GM19455 (cell line): Measurements from ENCODE around the gene RTN4R.
A peak's percentile ranks its signal among the peaks of the same experiment; 100 is the strongest.
"Not testable (repeated sequence)": the region's sequence is repeated elsewhere in the genome, so short reads cannot be mapped to it uniquely, and the experiment has no call there.

Source experiments
- ATAC-seq: cut with Tn5 transposase; IDR thresholded peaks from one replicate; pipeline ENCODE4 v1.9.1; 2021; ENCODE audit not compliant: unreplicated experiment

The RTN4R gene

DNA sequence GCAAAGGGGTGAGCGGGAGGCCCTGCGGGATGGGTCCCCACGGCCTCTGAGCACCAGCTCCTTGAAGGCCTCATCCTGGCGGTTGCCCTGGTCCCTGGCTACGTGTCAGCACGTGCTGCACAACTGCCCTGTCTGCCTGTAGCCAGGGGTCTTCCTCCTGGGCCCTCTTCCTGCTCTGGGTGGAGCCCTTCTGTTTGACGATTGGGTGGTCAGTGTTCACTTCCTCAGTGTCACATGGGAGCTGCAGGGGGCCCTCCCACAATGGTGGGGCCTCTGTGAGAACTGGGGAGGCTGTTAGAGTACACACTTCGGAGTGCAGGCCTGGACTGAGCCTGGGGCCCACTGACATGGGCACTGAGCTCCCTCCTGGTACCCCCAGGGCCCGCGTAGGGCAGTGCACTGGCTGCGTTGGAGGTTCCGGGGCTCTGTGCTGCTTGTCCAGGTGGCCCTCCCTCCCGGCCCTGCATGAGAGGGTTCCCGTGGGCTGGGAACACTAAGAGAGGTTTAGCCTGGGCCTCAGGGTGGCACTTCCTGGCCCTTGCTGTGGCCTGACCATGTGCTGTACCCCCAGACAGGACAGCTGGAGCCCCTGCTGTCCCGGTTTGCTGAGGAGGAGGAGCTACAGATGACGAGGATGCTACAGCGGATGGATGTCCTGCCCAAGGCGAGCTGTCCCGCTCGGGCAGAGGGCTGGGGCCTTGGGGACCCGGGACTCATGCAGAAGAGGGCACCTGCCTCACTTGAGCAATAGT is 38.0 kb upstream of the RTN4R start:
- ATAC-seq: no peak

- ATAC-seq: not testable (repeated sequence)
Observed at GRCh38 chr22:20305230-20305893, 37.2 kb upstream of the RTN4R start.

DNA sequence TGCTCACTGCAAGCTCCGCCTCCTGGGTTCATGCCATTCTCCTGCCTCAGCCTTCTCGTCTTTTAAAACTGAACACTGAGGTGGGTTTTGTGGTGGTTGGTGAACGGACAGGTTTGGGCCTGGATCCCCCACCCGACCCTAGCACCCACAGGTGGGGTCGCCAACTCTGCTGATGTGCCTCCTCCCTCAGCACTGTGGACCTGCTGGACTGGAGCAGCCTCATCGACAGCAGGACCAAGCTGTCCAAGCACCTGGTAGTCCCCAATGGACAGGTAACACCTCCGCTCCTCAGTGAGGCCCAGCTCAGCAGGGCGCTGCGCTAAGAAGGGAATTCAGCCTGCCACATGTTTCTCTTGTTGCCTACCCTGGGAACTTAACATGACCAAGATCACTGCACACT is 36.5 kb upstream of the RTN4R start:
- no peak for ATAC-seq

GRCh38 chr22:20303229-20303534 is 35.1 kb upstream of the RTN4R start:
- not testable (repeated sequence) for ATAC-seq

GRCh38 chr22:20302438-20303228 is 34.5 kb upstream of the RTN4R start:
- no peak for ATAC-seq

DNA sequence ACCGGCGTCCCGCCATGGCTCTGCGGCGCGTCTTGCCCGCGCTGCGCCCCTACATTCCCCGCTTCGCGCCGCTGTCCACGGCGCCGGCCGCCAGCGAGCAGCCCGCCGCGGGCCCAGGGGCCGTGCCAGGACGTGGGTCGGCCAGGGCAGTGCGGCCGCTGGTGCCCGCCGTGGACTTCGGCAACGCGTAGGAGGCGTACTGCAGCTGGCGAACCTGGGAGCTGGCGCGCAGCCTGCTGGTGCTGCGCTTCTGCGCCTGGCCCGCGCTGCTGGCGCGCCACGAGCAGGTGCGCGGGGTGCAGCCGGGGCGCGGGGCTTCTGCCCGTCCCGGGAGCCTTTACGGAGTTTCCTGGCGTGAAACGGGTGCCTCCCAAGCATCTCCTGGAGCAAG is 31.6 kb upstream of the RTN4R start:
- ATAC-seq: peak; percentile 12

DNA sequence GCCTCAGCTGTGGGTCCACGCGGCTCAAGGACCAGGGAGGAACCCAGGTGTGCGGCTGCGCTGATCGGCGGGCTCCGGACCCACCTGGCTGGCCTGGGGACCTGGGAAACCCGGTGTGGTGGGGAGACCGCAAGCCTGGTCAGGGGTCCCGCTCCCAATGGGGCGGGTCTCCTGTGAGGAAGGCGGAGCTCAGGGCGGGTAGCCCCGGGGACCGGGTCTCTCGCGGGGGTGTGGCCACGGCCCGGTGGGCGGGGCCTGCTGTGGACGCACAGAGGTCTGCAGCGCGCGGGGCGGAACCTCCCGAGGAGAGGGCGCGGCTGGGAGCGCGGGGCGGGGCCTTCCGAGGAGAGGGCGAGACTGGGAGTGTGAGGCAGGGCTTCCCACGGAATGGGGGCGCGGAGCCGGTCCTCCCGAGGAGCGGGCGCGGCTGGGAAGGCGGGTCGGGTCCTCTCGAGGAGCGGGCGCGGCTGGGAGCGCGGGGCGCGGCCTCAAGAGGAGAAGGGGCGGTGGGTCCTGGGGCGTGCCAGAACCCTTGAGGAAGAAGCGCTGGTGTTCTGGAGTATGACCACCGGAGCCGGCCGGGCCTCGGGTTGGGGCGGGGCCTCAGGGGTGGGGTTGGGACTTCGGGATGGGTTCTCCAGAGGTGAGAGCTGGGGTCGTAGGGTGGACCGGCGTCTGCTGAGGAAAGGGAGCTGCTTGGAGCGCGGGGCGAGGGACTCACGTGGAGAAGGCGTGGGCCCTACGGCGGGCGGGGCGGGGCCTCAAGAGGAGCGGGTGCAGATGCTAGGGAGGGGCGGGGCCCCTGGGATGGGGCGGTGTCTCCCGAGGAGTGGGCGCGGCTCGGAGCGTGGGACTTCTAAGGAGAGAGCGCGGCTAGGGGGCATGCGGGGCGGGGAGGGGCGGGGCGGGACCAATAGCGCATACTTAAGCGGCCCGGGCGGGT is 31.0 kb upstream of the RTN4R start:
- peak; percentile 72 for ATAC-seq

DNA sequence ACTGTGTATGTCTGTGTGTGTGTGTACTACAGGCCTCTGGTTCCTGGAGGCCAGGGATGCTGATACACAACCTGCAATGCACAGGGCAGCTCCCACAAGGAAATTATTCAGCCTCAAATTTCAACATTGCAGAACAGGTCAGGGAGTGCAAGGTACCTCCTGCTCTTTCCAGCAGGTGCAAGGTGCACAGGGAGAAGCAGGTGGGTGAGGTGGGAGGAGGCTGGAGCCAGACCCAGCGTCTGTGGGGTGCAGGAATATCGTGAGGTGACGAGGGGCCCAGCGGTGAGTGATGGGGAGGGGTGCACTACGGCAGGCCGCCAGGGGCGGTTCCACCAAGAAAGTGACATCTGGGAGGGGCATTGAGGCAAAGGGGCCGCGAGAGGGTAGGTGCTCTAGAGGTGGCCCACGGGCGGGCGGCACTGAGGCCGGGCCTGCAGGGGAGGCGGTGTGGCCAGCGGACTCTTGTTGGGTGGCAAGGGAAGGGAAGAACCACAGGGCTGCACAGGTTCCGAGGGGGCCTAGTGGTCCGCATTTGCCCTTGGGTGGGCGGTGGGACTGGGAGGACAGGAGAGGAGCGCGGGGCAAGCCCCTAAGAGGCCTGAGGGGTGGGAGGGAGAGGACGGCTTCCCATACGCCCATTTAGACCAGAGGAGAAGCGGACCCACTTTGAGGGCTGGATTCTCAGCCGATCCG is 30.1 kb upstream of the RTN4R start:
- ATAC-seq: no peak

- no peak for ATAC-seq
Observed at GRCh38 chr22:20297414-20298109, 29.4 kb upstream of the RTN4R start.

DNA sequence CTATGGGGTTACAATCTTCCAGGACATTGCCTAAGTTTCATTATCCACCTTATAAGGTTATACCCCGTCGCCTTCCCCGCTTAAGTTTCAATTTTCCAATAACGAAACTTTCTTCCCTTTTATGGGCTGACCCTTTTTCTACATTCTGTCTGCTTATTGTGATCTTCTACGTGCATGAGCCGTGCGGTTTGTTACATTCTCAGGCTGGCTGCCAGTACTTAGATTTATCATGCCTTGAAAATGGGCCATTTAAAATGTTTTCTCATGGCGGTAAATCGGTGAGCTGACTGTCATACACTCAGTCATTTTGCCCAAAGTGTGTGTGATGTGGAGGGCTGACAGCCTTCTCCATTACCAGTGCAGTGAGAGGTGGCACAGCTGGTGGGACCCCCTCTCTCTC is 28.5 kb upstream of the RTN4R start:
- no peak for ATAC-seq

GRCh38 chr22:20295262-20296064 is 27.3 kb upstream of the RTN4R start:
- ATAC-seq: no peak

- no peak for ATAC-seq
Observed at GRCh38 chr22:20292673-20293232, 24.6 kb upstream of the RTN4R start.

GRCh38 chr22:20292108-20292507 is 24.0 kb upstream of the RTN4R start:
- ATAC-seq: no peak

- no peak for ATAC-seq
Observed at GRCh38 chr22:20291604-20292063, 23.5 kb upstream of the RTN4R start.

DNA sequence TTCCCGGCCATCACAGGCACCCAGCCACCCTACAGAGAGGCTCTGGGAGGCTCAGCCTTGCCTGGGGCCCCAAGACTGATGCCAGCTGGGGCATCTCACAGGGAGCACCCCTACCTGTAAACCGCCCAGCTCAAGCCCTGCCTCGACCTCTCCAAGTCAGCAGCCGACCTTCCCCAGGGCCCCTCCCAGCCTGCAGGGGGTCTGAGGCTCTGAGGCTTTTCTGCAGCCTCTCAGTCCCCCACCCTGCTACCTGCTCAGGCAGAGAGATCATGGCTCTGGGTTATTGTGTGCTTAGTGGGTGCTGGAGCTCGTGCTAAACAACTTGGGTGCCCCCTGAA is 23.1 kb upstream of the RTN4R start:
- ATAC-seq: no peak

- no peak for ATAC-seq
Observed at GRCh38 chr22:20290578-20291248, 22.6 kb upstream of the RTN4R start.

- ATAC-seq: no peak
Observed at GRCh38 chr22:20290045-20290392, 21.9 kb upstream of the RTN4R start.
